GM21423 (cell line): Measurements from ENCODE around the gene NIN.
A peak's percentile ranks its signal among the peaks of the same experiment; 100 is the strongest.
"Not testable (repeated sequence)": the region's sequence is repeated elsewhere in the genome, so short reads cannot be mapped to it uniquely, and the experiment has no call there.

ENCODE experiments used
- ATAC-seq: cut with Tn5 transposase; IDR thresholded peaks from one replicate; pipeline ENCODE4 v1.9.1; 2021; ENCODE audit warnings: mild to moderate bottlenecking, moderate library complexity; ENCODE audit not compliant: unreplicated experiment

The NIN gene

GRCh38 chr14:50719911-50720759, 110.8 kb downstream of the NIN start:
- no peak for ATAC-seq

GRCh38 chr14:50718949-50719348, 112.0 kb downstream of the NIN start:
- no peak for ATAC-seq

DNA sequence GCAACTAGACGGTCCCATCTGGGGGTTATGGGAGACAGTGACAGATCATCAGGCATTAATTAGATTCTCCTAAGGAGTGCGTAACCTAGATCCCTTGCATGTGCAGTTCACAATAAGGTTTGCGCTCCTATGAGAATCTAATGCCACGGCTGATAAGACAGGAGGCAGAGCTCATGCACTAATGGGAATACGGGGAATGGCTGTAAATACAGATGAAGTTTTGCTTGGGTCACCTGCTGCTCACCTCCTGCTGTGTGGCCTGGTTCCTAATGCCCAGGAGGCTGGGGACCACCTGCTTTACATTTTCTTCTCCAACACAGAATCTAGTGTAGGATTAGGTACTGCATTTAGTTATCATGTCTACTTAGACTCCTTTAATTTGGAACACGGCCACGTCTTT, 113.2 kb downstream of the NIN start:
- no peak for ATAC-seq

DNA sequence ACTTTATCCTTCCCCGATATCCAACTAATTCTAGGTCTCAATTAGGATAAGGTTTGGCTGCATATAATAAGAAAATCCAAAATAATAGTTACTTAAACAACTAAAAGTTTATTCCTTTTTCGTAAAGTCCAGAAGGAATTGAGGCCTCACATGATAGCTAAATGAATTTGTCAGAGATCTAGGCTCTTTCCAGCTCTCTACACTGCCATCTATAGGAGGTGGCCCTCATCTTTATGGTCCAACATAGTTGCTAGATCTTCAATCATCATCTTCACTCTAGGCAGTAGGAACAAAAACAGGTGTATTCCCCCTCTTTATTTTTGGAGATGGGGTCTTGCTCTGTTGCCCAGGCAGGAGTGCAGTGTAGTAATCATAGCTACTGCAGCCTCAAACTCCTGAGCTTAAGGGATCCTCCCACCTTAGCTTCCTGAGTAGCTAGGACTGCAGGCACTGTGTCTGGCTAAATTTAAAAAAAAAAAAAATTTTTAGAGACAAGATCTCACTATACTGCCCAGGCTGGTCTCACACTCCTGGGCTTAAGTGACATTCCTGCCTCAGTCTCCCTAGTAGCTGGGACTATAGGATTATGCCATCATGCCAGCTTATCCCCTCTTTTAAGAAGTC, 116.4 kb downstream of the NIN start:
- ATAC-seq = no peak

- no peak for ATAC-seq
These were observed 119.9 kb downstream of the NIN start for GRCh38 chr14:50711043-50711442.

- ATAC-seq = no peak
These were observed 125.9 kb downstream of the NIN start for GRCh38 chr14:50705026-50705593.

DNA sequence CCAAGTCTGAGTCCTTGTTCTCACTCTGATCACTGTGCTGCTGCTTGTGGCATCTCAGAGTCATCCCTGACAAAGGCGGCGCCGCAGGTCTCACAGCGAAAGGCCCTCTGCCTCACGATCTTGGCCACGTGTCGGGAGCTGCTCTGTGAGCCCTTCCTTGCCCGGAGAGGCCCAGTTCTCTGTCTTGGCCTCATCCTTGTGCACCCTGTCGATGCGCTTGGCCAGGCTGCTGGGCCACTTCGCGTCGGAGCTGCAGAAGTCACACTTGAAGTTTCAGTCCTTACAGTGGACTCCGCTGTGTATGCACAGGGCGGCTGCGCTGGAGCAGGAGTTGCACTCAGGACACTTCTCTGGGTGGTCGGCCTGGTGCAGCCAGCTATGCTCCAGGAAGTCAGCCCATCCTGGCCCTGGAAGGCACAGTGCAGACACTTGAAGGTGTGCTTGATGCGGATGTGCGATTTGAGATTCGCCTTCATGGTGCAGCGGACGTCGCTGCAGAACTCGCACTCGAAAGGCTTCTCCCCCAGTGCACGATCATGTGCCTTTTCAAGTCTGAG, 126.4 kb downstream of the NIN start:
- no peak for ATAC-seq

GRCh38 chr14:50697659-50698290, 133.2 kb downstream of the NIN start:
- no peak for ATAC-seq

GRCh38 chr14:50694260-50694659, 136.7 kb downstream of the NIN start:
- not testable (repeated sequence) for ATAC-seq

GRCh38 chr14:50688875-50689274, 142.1 kb downstream of the NIN start:
- ATAC-seq = no peak

- ATAC-seq = no peak
These were observed 151.3 kb downstream of the NIN start for GRCh38 chr14:50679674-50680073.

- no peak for ATAC-seq
These were observed 152.8 kb downstream of the NIN start for GRCh38 chr14:50678163-50678562.

GRCh38 chr14:50677527-50678063, 153.4 kb downstream of the NIN start:
- ATAC-seq = peak; percentile 80

GRCh38 chr14:50676814-50677516, 154.0 kb downstream of the NIN start:
- ATAC-seq = peak; percentile 40

DNA sequence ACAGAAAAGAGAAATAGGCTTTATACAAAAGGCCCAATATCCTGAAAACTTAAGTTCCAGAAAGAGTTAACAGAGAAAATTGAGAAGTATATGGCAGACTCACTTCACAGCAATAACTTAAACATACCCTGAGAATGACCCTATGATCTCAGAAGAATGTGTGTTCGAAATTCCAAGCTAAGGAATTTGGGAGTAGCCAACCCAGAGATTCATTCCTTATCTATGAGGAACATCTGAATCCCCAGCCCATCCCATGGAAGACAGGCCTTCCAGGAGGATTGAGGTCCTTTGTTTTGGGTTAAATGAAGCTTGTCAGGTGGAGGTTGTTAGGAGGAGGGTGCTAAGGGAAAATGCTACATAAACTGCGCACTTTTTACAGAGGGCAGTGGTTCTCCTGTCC, 155.4 kb downstream of the NIN start:
- ATAC-seq = no peak

GRCh38 chr14:50670866-50671256, 160.1 kb downstream of the NIN start:
- no peak for ATAC-seq

DNA sequence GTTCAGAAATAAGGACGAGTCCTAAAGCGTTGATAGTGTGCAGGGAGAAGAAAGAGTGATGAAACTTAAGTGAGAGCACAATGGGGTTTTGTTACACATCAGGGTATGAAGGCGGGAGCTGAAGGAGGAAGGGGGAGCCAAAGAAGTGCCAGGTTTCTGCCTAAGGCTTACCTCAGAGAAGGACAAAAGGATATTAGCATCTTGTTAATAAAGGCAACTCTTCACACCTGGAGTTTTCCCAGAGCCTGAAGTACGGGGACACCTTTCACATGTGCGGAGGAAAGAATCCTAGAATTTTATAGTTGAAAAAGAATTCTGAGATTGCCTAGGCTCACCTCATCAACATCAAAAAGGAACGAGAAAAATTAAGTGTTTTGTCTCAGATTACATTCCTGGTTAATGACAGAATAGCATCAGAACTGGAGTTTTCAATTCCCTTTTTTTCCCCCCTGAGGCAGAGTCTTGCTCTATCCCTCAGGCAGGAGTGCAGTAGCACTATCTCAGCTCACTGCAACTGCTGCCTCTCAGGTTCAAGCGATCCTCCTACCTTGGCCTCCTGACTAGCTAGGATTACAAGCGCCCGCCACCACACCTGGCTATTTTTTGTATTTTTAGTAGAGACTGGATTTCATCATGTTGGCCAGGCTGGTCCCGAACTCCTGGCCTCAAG, 160.6 kb downstream of the NIN start:
- ATAC-seq = no peak
